ENCODE results near the gene BCLAF1.

The BCLAF1 gene

DNA sequence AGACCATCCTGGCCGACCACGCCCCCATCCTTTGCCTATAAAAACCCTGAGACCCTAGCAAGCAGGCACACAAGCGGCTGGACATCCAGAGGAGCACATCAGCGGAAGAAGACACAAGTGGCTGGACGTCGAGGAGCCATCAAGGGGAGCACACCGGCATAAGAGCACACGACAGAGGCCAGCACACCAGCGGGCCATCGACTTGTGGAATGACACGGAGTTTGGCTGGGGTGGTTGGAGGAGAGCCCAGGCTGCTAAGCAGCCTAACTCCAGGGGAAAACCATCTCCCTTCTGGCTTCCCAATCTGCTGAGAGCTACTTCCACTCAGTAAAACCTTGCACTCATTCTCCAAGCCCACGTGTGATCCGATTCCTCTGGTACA, 44.8 kb upstream of the BCLAF1 start:
- TF ChIP-seq, protein P1, sequence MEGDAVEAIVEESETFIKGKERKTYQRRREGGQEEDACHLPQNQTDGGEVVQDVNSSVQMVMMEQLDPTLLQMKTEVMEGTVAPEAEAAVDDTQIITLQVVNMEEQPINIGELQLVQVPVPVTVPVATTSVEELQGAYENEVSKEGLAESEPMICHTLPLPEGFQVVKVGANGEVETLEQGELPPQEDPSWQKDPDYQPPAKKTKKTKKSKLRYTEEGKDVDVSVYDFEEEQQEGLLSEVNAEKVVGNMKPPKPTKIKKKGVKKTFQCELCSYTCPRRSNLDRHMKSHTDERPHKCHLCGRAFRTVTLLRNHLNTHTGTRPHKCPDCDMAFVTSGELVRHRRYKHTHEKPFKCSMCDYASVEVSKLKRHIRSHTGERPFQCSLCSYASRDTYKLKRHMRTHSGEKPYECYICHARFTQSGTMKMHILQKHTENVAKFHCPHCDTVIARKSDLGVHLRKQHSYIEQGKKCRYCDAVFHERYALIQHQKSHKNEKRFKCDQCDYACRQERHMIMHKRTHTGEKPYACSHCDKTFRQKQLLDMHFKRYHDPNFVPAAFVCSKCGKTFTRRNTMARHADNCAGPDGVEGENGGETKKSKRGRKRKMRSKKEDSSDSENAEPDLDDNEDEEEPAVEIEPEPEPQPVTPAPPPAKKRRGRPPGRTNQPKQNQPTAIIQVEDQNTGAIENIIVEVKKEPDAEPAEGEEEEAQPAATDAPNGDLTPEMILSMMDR (IDR thresholded peaks at IDR 0.05) = no peak

DNA sequence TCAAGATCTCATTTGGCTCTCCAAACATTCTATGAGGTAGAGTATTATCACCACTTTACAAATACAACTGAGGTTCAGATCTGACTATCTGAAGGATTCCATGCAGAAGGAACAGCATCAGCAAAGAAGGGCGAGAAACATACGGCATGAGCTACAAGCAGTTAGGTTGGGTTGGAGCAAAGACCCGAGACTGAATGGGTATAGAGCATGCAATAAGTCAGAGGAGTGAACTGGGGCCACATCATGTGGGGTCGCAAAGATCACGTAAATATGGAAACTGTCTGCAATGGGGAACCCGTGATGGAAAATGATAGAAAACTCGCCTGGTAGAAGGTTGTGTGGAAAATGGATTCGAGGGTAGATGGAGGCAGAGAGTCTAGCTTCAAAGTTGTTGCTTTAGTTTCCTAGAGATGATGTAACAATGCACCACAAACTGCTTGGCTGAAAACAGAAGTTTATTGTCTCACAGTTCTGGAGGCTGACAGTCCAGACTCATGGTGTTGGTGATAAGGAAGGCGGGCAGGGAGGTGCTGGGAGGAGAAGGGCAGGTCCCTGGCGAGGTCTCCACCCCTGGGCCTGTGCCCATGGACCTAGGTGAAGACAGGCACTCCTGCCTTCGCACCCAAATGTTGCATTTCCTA, 44.3 kb upstream of the BCLAF1 start:
- TF ChIP-seq, protein P1 (IDR thresholded peaks at IDR 0.05) = no peak

DNA sequence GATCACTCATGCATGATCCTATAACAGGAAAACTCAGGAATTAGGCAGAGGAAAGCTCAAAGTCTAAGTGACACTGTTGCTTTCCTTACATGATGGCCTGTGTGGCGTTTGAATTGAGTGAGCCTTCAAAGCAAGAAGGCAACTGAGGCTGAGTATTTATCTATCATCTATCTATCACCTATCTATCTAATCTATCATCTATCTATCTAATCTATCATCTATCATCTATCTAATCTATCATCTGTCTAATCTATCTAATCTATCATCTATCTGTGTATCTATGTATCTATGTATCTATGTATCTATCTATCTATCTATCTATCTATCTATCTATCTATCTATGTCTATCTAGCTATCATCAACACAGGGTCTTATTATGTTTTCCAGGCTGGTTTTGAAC, 41.8 kb upstream of the BCLAF1 start:
- TF ChIP-seq, protein P1 (IDR thresholded peaks at IDR 0.05) = no peak

DNA sequence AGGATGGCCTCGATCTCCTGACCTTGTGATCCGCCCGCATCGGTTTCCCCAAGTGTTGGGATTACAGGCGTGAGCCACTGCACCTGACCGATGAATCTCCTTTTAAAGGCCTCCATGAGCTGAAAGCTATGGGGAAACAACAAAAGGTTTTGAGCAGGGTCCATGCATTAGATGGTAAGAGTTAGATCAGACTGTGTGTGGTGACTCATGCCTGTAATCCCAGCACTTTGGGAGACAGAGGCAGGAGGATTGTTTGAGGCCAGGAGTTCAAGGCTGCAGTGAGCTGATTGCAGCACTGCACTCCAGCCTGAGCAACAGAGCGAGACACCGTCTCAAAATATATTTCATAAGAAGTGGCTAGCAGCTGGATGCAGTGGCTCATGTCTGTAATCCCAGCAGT, 41.0 kb upstream of the BCLAF1 start:
- TF ChIP-seq, protein P1 (IDR thresholded peaks at IDR 0.05) = no peak

DNA sequence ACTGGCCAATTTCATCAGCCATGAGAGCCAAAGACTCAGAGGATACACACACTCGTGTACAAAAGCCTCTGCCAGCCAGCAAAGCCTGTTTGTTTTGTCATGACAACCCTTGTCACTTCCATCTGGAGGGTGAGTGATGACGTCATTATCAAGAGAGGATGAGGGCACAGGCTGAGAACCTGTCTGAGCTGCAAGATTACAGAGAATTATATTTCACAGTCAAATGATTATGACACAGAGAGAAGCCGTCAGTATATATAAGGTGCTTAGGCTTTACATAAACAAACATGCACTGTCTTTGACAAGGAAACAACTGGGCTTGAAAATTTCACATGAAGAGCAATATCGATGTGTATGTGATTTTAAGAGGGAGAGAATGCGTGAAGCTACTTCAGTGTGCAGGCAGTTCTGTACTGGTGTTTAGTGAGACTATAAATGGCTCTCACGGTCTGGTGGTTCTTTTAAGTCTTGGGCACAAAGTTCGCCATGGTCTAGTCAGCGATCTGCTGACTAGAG, 36.5 kb upstream of the BCLAF1 start:
- TF ChIP-seq, protein P1 (IDR thresholded peaks at IDR 0.05) = no peak

DNA sequence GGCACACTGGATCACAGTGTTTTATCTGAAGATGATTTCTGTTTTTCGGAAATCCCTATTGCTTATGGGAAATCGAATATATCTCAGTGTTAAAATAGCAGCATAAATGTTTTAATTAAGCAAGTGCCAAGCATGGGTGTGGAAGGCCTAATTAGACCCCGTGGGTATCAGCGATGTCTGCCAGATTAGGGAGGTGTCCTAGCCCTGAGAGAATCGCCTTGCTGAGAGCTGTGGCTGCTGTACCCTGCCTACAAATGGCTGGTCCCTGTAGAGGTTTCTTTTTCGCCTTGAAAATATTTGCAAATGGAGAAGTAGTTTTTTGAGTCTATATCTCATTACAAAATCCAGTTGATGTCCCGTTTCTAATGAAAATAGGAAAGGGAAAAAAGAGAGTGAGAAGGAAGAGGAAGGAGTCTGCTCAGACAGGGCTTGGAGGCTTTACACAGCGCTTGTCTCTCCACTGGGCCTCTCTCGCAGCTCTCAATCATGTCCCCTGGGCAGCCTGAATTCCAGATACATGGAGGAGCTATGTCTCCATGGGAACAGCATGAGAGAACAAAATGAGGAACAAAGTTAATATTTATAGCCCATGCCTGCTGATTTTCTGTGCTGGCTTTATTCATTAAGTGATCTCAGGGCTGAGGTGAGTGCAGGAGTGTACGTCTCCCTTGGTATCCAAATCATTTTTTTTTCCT, 35.2 kb upstream of the BCLAF1 start:
- TF ChIP-seq, protein P1 (IDR thresholded peaks at IDR 0.05) = no peak

DNA sequence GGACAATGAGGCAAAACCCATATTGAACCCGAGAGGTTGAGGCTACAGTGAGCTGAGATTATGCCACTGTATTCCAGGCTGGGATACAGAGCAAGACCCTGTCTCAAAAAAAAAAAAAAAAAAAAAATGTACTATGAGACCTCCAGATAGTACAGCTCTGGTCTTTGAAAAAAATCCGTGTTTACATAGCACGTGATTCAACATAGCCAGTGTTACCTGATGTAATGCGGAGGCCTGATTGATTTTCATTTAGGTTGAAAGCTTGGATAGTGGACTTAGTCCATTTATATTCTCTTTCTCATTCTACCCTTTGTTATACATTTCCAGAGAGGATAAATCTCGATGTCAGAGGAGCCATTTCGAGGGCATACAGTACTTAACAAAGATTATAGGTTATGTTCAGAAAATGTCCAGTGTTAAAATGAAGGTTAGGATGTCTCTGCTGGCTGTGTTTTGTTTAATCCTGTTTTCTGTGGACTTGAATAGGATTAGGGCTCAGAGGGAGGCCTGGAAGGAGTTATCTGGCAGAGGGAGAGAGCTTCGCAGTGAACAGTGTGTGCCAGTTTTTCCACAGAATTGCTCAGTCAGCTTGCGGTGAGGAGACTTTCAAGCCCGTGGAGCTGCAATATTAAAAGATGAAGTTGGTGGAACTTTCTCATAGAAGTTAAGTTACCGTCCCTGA, 33.9 kb upstream of the BCLAF1 start:
- TF ChIP-seq, protein P1 (IDR thresholded peaks at IDR 0.05) = no peak

All from LNCAP (cell line).